GM19238 (cell line): ENCODE results near the gene SERPINB12.

ENCODE experiments used
- DNase-seq: peaks from one replicate; pipeline ENCODE4 v3.0.0; 2011; ENCODE audit warnings: low spot score; ENCODE audit not compliant: insufficient read length

SERPINB12 gene

GRCh38 chr18:63550068-63550467, 7.9 kb downstream of the SERPINB12 start:
- no peak for DNase-seq

GRCh38 chr18:63551769-63552168, 9.6 kb downstream of the SERPINB12 start:
- DNase-seq: no peak

GRCh38 chr18:63552581-63552980, 10.4 kb downstream of the SERPINB12 start:
- no peak for DNase-seq

GRCh38 chr18:63553081-63553480, 10.9 kb downstream of the SERPINB12 start:
- DNase-seq: no peak

GRCh38 chr18:63559567-63560491, 17.7 kb downstream of the SERPINB12 start:
- DNase-seq: no peak

GRCh38 chr18:63562284-63562683, 20.1 kb downstream of the SERPINB12 start:
- DNase-seq: no peak

GRCh38 chr18:63564021-63564420, 21.9 kb downstream of the SERPINB12 start:
- DNase-seq: no peak

GRCh38 chr18:63564561-63564960, 22.4 kb downstream of the SERPINB12 start:
- no peak for DNase-seq

GRCh38 chr18:63567276-63567675, 25.1 kb downstream of the SERPINB12 start:
- no peak for DNase-seq

- no peak for DNase-seq
These were observed 25.7 kb downstream of the SERPINB12 start for GRCh38 chr18:63567825-63568224.

GRCh38 chr18:63570721-63571120, 28.6 kb downstream of the SERPINB12 start:
- DNase-seq: no peak

GRCh38 chr18:63575681-63576080, 33.5 kb downstream of the SERPINB12 start:
- no peak for DNase-seq

- no peak for DNase-seq
These were observed 36.3 kb downstream of the SERPINB12 start for GRCh38 chr18:63578357-63578958.

GRCh38 chr18:63579616-63580015, 37.4 kb downstream of the SERPINB12 start:
- no peak for DNase-seq

- DNase-seq: no peak
These were observed 43.8 kb downstream of the SERPINB12 start for GRCh38 chr18:63585988-63586387.

- DNase-seq: no peak
These were observed 44.3 kb downstream of the SERPINB12 start for GRCh38 chr18:63586431-63586830.

GRCh38 chr18:63586966-63587365, 44.8 kb downstream of the SERPINB12 start, which contains the start of gene SERPINB13:
TSS of gene SERPINB13 (plus strand) at chr18:63587343. CDS start at chr18:63588668, 1,325 bp downstream.
- DNase-seq: no peak

GRCh38 chr18:63588909-63589308, 46.7 kb downstream of the SERPINB12 start:
- no peak for DNase-seq

- DNase-seq: no peak
These were observed 48.2 kb downstream of the SERPINB12 start for GRCh38 chr18:63590373-63590772.

- no peak for DNase-seq
These were observed 49.0 kb downstream of the SERPINB12 start for GRCh38 chr18:63590966-63591695.

- DNase-seq: no peak
These were observed 49.6 kb downstream of the SERPINB12 start for GRCh38 chr18:63591725-63592124.

GRCh38 chr18:63592471-63592870, 50.3 kb downstream of the SERPINB12 start:
- DNase-seq: no peak
